Measurements from ENCODE around the gene KCNC1.

Gene KCNC1

GRCh38 chr11:17764446-17765218, 30.1 kb downstream of the KCNC1 start:
- no peaks in the 10 kb centered on the region for H3K9me3 ChIP-seq
- no peaks in the 10 kb centered on the region for H3K27me3 ChIP-seq
- H3K4me3 ChIP-seq, result no peak overlapping the region
- TF ChIP-seq Cebpa-rat (IDR thresholded peaks at IDR 0.05), result no peak
- H3K36me3 ChIP-seq, result no peaks in the 10 kb centered on the region
- H3K9ac ChIP-seq, result no peak overlapping the region
- no peaks in the 10 kb centered on the region for H4K20me1 ChIP-seq
- H3K27ac ChIP-seq, result no peak overlapping the region
- H3K4me1 ChIP-seq, result peaks cover 56% of the 10 kb centered on the region
- H3K4me2 ChIP-seq, result peak overlapping the region; percentile 48; the same call in 1 of the 2 replicates

GRCh38 chr11:17765356-17766072, 30.9 kb downstream of the KCNC1 start:
- no peak for TF ChIP-seq Cebpa-rat (IDR thresholded peaks at IDR 0.05)
- no peaks in the 10 kb centered on the region for H3K9me3 ChIP-seq
- peak overlapping the region; percentile 30; the same call in 1 of the 2 replicates for H3K27ac ChIP-seq
- H4K20me1 ChIP-seq, result no peaks in the 10 kb centered on the region
- H3K4me2 ChIP-seq, result 0 out of 2 replicates have a peak overlapping the region, but pooled peaks have one; percentile 48
- H3K4me3 ChIP-seq, result no peak overlapping the region
- no peak overlapping the region for H3K9ac ChIP-seq
- peaks cover 63% of the 10 kb centered on the region for H3K4me1 ChIP-seq
- no peaks in the 10 kb centered on the region for H3K36me3 ChIP-seq
- no peaks in the 10 kb centered on the region for H3K27me3 ChIP-seq

- H3K4me1 ChIP-seq, result peaks cover 62% of the 10 kb centered on the region
- H3K36me3 ChIP-seq, result no peaks in the 10 kb centered on the region
- no peaks in the 10 kb centered on the region for H4K20me1 ChIP-seq
- H3K4me3 ChIP-seq, result no peak overlapping the region
- H3K9ac ChIP-seq, result no peak overlapping the region
- H3K27ac ChIP-seq, result peak overlapping the region; percentile 30; the same call in 1 of the 2 replicates
- TF ChIP-seq Cebpa-rat (IDR thresholded peaks at IDR 0.05), result no peak
- H3K4me2 ChIP-seq, result peak overlapping the region; percentile 13; the same call in 1 of the 2 replicates
- no peaks in the 10 kb centered on the region for H3K27me3 ChIP-seq
- no peaks in the 10 kb centered on the region for H3K9me3 ChIP-seq
Measured at GRCh38 chr11:17766073-17766359, 31.4 kb downstream of the KCNC1 start.

- TF ChIP-seq Cebpa-rat (IDR thresholded peaks at IDR 0.05), result no peak
- no peaks in the 10 kb centered on the region for H3K27me3 ChIP-seq
- no peaks in the 10 kb centered on the region for H3K9me3 ChIP-seq
- no peaks in the 10 kb centered on the region for H3K36me3 ChIP-seq
- no peaks in the 10 kb centered on the region for H4K20me1 ChIP-seq
- no peak overlapping the region for H3K4me3 ChIP-seq
- peak overlapping the region; percentile 30; the same call in 1 of the 2 replicates for H3K27ac ChIP-seq
- H3K4me2 ChIP-seq, result peak overlapping the region; percentile 13; the same call in 1 of the 2 replicates
- H3K4me1 ChIP-seq, result peaks cover 57% of the 10 kb centered on the region
- H3K9ac ChIP-seq, result no peak overlapping the region
Measured at GRCh38 chr11:17766590-17766989, 32.0 kb downstream of the KCNC1 start.

GRCh38 chr11:17767301-17767885, 32.8 kb downstream of the KCNC1 start:
- H4K20me1 ChIP-seq, result no peaks in the 10 kb centered on the region
- H3K36me3 ChIP-seq, result no peaks in the 10 kb centered on the region
- peak overlapping the region; percentile 83 for H3K4me2 ChIP-seq
- peaks cover 51% of the 10 kb centered on the region for H3K4me1 ChIP-seq
- peak overlapping the region; percentile 74 for H3K27ac ChIP-seq
- H3K9ac ChIP-seq, result peak overlapping the region; percentile 53; the same call in 1 of the 2 replicates
- H3K4me3 ChIP-seq, result no peak overlapping the region
- TF ChIP-seq Cebpa-rat (IDR thresholded peaks at IDR 0.05), result no peak
- no peaks in the 10 kb centered on the region for H3K9me3 ChIP-seq
- no peaks in the 10 kb centered on the region for H3K27me3 ChIP-seq

- peaks cover 51% of the 10 kb centered on the region for H3K4me1 ChIP-seq
- H3K4me2 ChIP-seq, result peak overlapping the region; percentile 83
- H4K20me1 ChIP-seq, result no peaks in the 10 kb centered on the region
- no peaks in the 10 kb centered on the region for H3K9me3 ChIP-seq
- peak overlapping the region; percentile 53; the same call in 1 of the 2 replicates for H3K9ac ChIP-seq
- no peak overlapping the region for H3K4me3 ChIP-seq
- H3K36me3 ChIP-seq, result no peaks in the 10 kb centered on the region
- TF ChIP-seq Cebpa-rat (IDR thresholded peaks at IDR 0.05), result no peak
- no peaks in the 10 kb centered on the region for H3K27me3 ChIP-seq
- H3K27ac ChIP-seq, result peak overlapping the region; percentile 74
Measured at GRCh38 chr11:17767914-17768313, 33.3 kb downstream of the KCNC1 start.

- H3K27me3 ChIP-seq, result no peaks in the 10 kb centered on the region
- H3K4me1 ChIP-seq, result peaks cover 51% of the 10 kb centered on the region
- no peak for TF ChIP-seq Cebpa-rat (IDR thresholded peaks at IDR 0.05)
- H3K36me3 ChIP-seq, result no peaks in the 10 kb centered on the region
- H3K9ac ChIP-seq, result no peak overlapping the region
- peak overlapping the region; percentile 83 for H3K4me2 ChIP-seq
- H3K9me3 ChIP-seq, result no peaks in the 10 kb centered on the region
- peak overlapping the region; percentile 74; the same call in 1 of the 2 replicates for H3K27ac ChIP-seq
- H3K4me3 ChIP-seq, result no peak overlapping the region
- H4K20me1 ChIP-seq, result no peaks in the 10 kb centered on the region
Measured at GRCh38 chr11:17768547-17768946, 34.0 kb downstream of the KCNC1 start.

- H4K20me1 ChIP-seq, result no peaks in the 10 kb centered on the region
- H3K9me3 ChIP-seq, result no peaks in the 10 kb centered on the region
- peaks cover 51% of the 10 kb centered on the region for H3K4me1 ChIP-seq
- no peak overlapping the region for H3K4me3 ChIP-seq
- H3K27me3 ChIP-seq, result no peaks in the 10 kb centered on the region
- H3K36me3 ChIP-seq, result no peaks in the 10 kb centered on the region
- H3K27ac ChIP-seq, result no peak overlapping the region; the same call in 1 of the 2 replicates
- H3K9ac ChIP-seq, result no peak overlapping the region
- TF ChIP-seq Cebpa-rat (IDR thresholded peaks at IDR 0.05), result no peak
- peak overlapping the region; percentile 83; the same call in 1 of the 2 replicates for H3K4me2 ChIP-seq
Measured at GRCh38 chr11:17769218-17769617, 34.6 kb downstream of the KCNC1 start.

GRCh38 chr11:17770048-17770652, 35.6 kb downstream of the KCNC1 start:
- H3K27ac ChIP-seq, result peak overlapping the region; percentile 24; the same call in 1 of the 2 replicates
- no peaks in the 10 kb centered on the region for H3K9me3 ChIP-seq
- H4K20me1 ChIP-seq, result no peaks in the 10 kb centered on the region
- no peak for TF ChIP-seq Cebpa-rat (IDR thresholded peaks at IDR 0.05)
- no peak overlapping the region for H3K9ac ChIP-seq
- peak overlapping the region; percentile 20 for H3K4me2 ChIP-seq
- no peak overlapping the region for H3K4me3 ChIP-seq
- no peaks in the 10 kb centered on the region for H3K27me3 ChIP-seq
- H3K4me1 ChIP-seq, result peaks cover 46% of the 10 kb centered on the region
- no peaks in the 10 kb centered on the region for H3K36me3 ChIP-seq

Measured in BLaER1 (cell line).